RWPE2 (cell line): ENCODE measurements around the gene UFSP2.

Source experiments
- ATAC-seq: fragments of 200-7000 bp; cut with Tn5 transposase; 3 replicates; pipeline ENCODE4 v1.9.1; 2021; ENCODE audit warnings: low read depth
- DNase-seq: peaks from one replicate; pipeline ENCODE4 v3.0.0-alpha.2; 2020; ENCODE audit warnings: low spot score
- H3K27ac ChIP-seq: fragments of 450-650 bp; 2 replicates; pipeline ENCODE4 v1.5.1; 2017; ENCODE audit warnings: mild to moderate bottlenecking; ENCODE audit not compliant: poor library complexity, severe bottlenecking
- H3K27me3 ChIP-seq: fragments of 250-450 bp; sonication (Bioruptor Pico); 2 replicates; pipeline ENCODE4 v1.5.1; 2021; ENCODE audit warnings: mild to moderate bottlenecking, moderate library complexity; ENCODE audit not compliant: insufficient read depth, poor library complexity, severe bottlenecking
- H3K36me3 ChIP-seq: fragments of 250-450 bp; sonication (Bioruptor Pico); 2 replicates; pipeline ENCODE4 v1.5.1; 2020; ENCODE audit warnings: low read depth, mild to moderate bottlenecking, moderate library complexity
- H3K4me1 ChIP-seq: fragments of 250-450 bp; sonication (Bioruptor Pico); 2 replicates; pipeline ENCODE4 v1.5.1; 2021; ENCODE audit warnings: mild to moderate bottlenecking, moderate library complexity; ENCODE audit not compliant: insufficient read depth, poor library complexity, severe bottlenecking
- H3K4me3 ChIP-seq: fragments of 250-450 bp; sonication (Bioruptor Pico); 2 replicates; pipeline ENCODE4 v1.5.1; 2021; ENCODE audit warnings: mild to moderate bottlenecking, moderate library complexity; ENCODE audit not compliant: severe bottlenecking
- H3K9me3 ChIP-seq: fragments of 250-450 bp; sonication (Bioruptor Pico); 2 replicates; pipeline ENCODE4 v1.5.1; 2021; ENCODE audit warnings: mild to moderate bottlenecking, moderate library complexity; ENCODE audit not compliant: severe bottlenecking
- TF ChIP-seq, protein P1 (sequence below): fragments of 450-650 bp; IDR thresholded peaks from one replicate; pipeline ENCODE4 v1.5.1; 2017; ENCODE audit warnings: mild to moderate bottlenecking, moderate library complexity; ENCODE audit not compliant: poor library complexity, severe bottlenecking

UFSP2 gene

DNA sequence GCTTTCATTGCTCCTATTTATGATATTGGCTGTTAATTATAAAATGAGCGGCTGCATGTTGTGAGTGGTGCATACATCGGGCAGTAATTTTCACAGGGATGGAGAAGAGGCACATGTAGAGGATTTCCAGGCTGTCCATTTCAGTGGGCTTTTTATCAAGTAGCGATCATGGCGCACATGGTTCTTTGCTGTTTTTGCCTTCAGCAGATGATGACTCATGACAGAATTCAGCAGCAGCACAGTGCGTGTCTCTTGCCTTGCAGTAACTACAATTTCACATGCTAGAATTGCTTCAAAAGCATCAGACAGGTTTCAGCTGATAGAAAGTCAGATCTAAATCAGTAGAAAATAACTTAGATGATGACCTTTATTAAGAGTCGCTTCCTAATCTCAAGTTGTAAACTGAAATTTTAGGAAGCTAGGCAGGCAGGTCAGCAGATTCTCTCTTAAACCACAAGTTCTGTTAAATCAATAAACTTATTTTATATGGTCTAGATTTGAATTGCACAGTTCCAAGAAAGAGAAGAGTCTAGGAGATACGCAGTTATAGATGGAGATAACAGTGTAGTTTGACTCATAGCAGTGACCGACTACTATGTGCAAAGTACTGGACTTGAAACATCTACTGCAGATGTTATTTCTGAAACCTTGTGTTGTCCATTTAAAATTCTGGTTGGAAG lies 65.9 kb downstream of the UFSP2 start:
- no peak for DNase-seq

DNA sequence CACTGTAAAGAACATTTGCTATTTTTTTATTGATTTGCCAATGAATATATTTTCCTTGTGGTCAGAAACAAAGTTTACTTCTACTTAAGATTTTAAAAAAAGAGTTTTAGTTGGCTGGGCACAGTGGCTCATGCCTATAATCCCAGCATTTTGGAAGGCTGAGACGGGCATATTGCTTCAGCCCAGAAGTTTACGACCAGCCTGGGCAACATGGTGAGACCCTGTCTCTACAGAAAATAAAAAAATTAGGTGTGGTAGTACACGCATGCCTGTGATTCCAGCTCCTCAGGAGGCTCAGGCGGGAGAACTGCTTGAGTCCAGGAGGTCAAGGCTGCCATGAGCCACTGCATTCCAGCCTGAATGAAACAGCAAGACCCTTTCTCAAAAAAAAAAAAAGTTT lies 66.8 kb downstream of the UFSP2 start:
- Histone ChIP-seq H3K4me3 (no peak overlapping the region), H3K27me3 (no peaks in the 10 kb centered on the region), H3K9me3 (no peaks in the 10 kb centered on the region), H3K4me1 (peaks cover 10% of the 10 kb centered on the region), H3K36me3 (no peaks in the 10 kb centered on the region), H3K27ac (peak overlapping the region; percentile 73)
- TF ChIP-seq, protein P1, sequence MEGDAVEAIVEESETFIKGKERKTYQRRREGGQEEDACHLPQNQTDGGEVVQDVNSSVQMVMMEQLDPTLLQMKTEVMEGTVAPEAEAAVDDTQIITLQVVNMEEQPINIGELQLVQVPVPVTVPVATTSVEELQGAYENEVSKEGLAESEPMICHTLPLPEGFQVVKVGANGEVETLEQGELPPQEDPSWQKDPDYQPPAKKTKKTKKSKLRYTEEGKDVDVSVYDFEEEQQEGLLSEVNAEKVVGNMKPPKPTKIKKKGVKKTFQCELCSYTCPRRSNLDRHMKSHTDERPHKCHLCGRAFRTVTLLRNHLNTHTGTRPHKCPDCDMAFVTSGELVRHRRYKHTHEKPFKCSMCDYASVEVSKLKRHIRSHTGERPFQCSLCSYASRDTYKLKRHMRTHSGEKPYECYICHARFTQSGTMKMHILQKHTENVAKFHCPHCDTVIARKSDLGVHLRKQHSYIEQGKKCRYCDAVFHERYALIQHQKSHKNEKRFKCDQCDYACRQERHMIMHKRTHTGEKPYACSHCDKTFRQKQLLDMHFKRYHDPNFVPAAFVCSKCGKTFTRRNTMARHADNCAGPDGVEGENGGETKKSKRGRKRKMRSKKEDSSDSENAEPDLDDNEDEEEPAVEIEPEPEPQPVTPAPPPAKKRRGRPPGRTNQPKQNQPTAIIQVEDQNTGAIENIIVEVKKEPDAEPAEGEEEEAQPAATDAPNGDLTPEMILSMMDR, result no peak
- DNase-seq, result no peak
- no peak; the same call in 2 of the 3 replicates for ATAC-seq

More for the DNA sequence above, 65.9 kb downstream of the UFSP2 start:
- TF ChIP-seq, protein P1, result no peak
- no peak overlapping the region for H3K4me3 ChIP-seq
- peak overlapping the region; percentile 73 for H3K27ac ChIP-seq
- H3K4me1 ChIP-seq, result peaks cover 10% of the 10 kb centered on the region
- H3K36me3 ChIP-seq, result no peaks in the 10 kb centered on the region
- H3K27me3 ChIP-seq, result no peaks in the 10 kb centered on the region
- no peak for ATAC-seq
- H3K9me3 ChIP-seq, result no peaks in the 10 kb centered on the region

DNA sequence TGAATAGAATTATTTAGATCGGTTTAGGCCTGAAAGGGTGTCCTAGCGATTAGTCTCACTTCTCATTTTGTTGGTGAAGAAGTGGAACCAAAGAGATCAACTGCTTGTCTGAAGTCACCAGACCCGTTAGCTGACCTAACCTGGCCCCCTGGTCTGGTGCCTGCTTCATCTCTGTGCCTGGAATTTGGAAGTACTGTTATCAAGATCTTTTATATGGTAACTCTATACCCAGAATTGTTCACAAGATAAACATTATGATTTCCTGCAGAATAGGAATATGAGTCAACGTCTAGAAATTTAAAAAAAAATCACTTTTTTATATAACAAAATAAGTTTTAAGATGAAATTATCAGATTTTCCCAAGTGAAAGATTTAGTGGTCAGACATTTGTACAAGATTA lies 67.2 kb downstream of the UFSP2 start:
- H3K4me1 ChIP-seq, result peaks cover 10% of the 10 kb centered on the region
- H3K27me3 ChIP-seq, result no peaks in the 10 kb centered on the region
- no peak for DNase-seq
- no peaks in the 10 kb centered on the region for H3K9me3 ChIP-seq
- ATAC-seq, result peak; percentile 90
- no peak overlapping the region for H3K4me3 ChIP-seq
- no peaks in the 10 kb centered on the region for H3K36me3 ChIP-seq
- H3K27ac ChIP-seq, result peak overlapping the region; percentile 73
- TF ChIP-seq, protein P1, result no peak

DNA sequence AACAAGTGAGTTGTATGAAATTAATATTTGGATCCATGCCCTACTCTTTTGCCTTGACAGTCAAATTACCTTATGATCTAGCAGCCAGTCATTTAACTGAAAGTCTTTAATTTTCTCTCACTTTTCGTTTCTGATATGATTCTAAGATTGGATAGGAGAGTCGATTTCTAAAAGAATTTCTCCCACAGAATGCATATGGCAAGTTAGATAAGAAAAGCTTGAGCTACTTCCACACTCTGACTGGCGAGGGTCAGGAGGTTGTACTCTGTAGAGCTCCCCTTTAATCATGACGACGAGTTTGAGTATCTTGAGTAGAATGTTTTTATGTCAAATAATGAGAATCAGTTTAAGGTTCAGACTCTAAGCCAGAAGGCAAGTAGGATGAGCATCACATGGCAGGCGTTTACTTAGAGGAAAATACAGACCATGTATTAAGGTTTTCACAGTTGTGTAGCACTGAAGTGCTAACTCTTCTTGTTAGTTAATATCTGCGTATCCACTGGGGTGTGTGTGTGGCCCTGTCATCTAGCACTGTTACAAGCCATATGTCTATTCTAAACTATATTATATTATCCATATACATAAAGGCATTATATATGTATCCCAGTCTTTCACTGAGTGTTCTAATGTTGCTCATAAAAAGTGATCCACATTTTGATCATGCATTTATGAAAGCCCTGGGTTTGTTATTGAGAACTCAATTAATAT lies 67.9 kb downstream of the UFSP2 start:
- TF ChIP-seq, protein P1, result no peak
- H3K4me3 ChIP-seq, result no peak overlapping the region
- DNase-seq, result no peak
- no peak for ATAC-seq
- H3K27me3 ChIP-seq, result no peaks in the 10 kb centered on the region
- H3K36me3 ChIP-seq, result no peaks in the 10 kb centered on the region
- peak overlapping the region; percentile 73 for H3K27ac ChIP-seq
- peaks cover 10% of the 10 kb centered on the region for H3K4me1 ChIP-seq
- no peaks in the 10 kb centered on the region for H3K9me3 ChIP-seq

DNA sequence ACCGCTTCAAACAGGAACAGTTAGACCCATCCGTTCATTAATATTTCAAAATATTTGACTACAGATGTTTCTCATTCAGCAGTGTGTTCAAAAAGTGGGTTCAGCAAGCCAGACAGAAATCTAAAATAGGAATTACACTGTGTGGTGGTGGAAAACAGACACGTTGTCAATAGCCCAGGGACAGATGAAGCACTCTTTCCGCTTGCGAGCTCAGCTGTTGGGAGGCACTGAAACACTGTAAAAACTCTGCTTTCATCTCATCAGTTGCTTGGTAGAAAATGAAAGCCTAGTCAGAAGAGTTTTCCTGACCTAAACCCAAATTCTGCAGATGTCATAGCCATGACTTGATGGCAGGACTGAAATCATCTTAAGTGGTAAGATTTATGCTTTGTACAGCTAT lies 68.6 kb downstream of the UFSP2 start:
- ATAC-seq (no peak), DNase-seq (no peak)
- Histone ChIP-seq H3K36me3 (no peaks in the 10 kb centered on the region), H3K9me3 (no peaks in the 10 kb centered on the region), H3K4me3 (no peak overlapping the region), H3K4me1 (peaks cover 10% of the 10 kb centered on the region), H3K27me3 (no peaks in the 10 kb centered on the region), H3K27ac (no peak overlapping the region)
- TF ChIP-seq, protein P1, result no peak
